K562 (cell line): ENCODE results near the gene RASSF1. TPM values are rescaled to one million over a fixed set of nuclear protein-coding genes. Genes with fewer than 3 reads are reported as not detected.

Source experiments
- CBFA2T3 ChIP-seq: fragments of 450-650 bp; IDR thresholded peaks from 2 replicates; pipeline ENCODE4 v1.6.1; 2017
- ELK1 ChIP-seq: sonication (generic); formaldehyde crosslinking; IDR thresholded peaks from 2 replicates; pipeline ENCODE4 v1.8.1; 2022; ENCODE audit warnings: missing genetic modification reagents
- ETS1 ChIP-seq: conservative IDR thresholded peaks from 2 replicates; pipeline ENCODE4 v1.6.1; 2011; ENCODE audit warnings: low read depth, mild to moderate bottlenecking, low read length; ENCODE audit not compliant: control insufficient read depth
- FOXP4 ChIP-seq: sonication (generic); formaldehyde crosslinking; IDR thresholded peaks from 2 replicates; pipeline ENCODE4 v1.8.0; 2022; ENCODE audit warnings: mild to moderate bottlenecking, missing genetic modification reagents, borderline replicate concordance
- HNRNPL ChIP-seq: fragments of 200-400 bp; formaldehyde crosslinking; IDR thresholded peaks from 2 replicates; pipeline ENCODE4 v1.6.1; 2017; ENCODE audit warnings: low read depth, mild to moderate bottlenecking, low read length
- ILK ChIP-seq: fragments of 450-650 bp; IDR thresholded peaks from 2 replicates; pipeline ENCODE4 v1.6.1; 2016; ENCODE audit warnings: missing genetic modification characterization, low read depth, mild to moderate bottlenecking, missing compliant biosample characterization, moderate library complexity, borderline replicate concordance
- KAT8 ChIP-seq: fragments of 450-650 bp; IDR thresholded peaks from 2 replicates; pipeline ENCODE4 v1.6.1; 2016; ENCODE audit warnings: low read depth, mild to moderate bottlenecking
- KLF13 ChIP-seq: fragments of 450-650 bp; IDR thresholded peaks from 2 replicates; pipeline ENCODE4 v1.6.1; 2016; ENCODE audit warnings: missing genetic modification characterization, low read depth, mild to moderate bottlenecking, missing compliant biosample characterization, moderate library complexity, borderline replicate concordance
- MAX ChIP-seq: sonication (generic); formaldehyde crosslinking; IDR thresholded peaks from 2 replicates; pipeline ENCODE4 v1.9.0; 2022; ENCODE audit warnings: mild to moderate bottlenecking, missing genetic modification reagents
- NFIC ChIP-seq: fragments of 450-650 bp; IDR thresholded peaks from 2 replicates; pipeline ENCODE4 v1.6.1; 2017; ENCODE audit warnings: mild to moderate bottlenecking, inconsistent platforms
- RBM14 ChIP-seq: fragments of 200-400 bp; formaldehyde crosslinking; IDR thresholded peaks from 2 replicates; pipeline ENCODE4 v1.6.1; 2018; ENCODE audit warnings: low read depth, mild to moderate bottlenecking, low read length, moderate library complexity, borderline replicate concordance; ENCODE audit not compliant: insufficient read depth
- SAFB2 ChIP-seq: fragments of 200-400 bp; formaldehyde crosslinking; IDR thresholded peaks from 2 replicates; pipeline ENCODE4 v1.6.1; 2018; ENCODE audit warnings: borderline replicate concordance, low read length, low read depth, moderate library complexity; ENCODE audit not compliant: severe bottlenecking
- SIN3A ChIP-seq, 2 experiments: fragments of 150-350 bp in 1 of 2; IDR thresholded peaks; 2 replicates each; pipeline ENCODE4 v1.6.1; 2011 to 2016; ENCODE audit warnings: borderline replicate concordance in 2 of 2, low read depth in 2 of 2, low read length in 2 of 2, mild to moderate bottlenecking in 2 of 2, moderate library complexity in 2 of 2; ENCODE audit not compliant: control insufficient read depth in 1 of 2
- SMC3 ChIP-seq: conservative IDR thresholded peaks from 2 replicates; pipeline ENCODE4 v1.6.1; 2011; ENCODE audit warnings: low read depth, low read length, improper control_type of control experiment; ENCODE audit not compliant: insufficient read depth
- TAF9B ChIP-seq: fragments of 450-650 bp; IDR thresholded peaks from 2 replicates; pipeline ENCODE4 v1.6.1; 2018; ENCODE audit warnings: mild to moderate bottlenecking; ENCODE audit not compliant: partially characterized antibody
- ZNF707 ChIP-seq: fragments of 250-450 bp; sonication (Bioruptor Pico); conservative IDR thresholded peaks from 2 replicates; pipeline ENCODE4 v1.8.0; 2022; ENCODE audit warnings: inconsistent platforms, mild to moderate bottlenecking, moderate library complexity
- polyA plus RNA-seq, 8 experiments: library from polyadenylated mRNA; depleted of rRNA in 4 of 8; stranded (reverse) in 5 of 8; unstranded in 3 of 8; fragments of >200 nt; fragmentation: Nextera tagmentation in 2 of 8; fragmentation: Illumina TruSeq in 1 of 8; extraction: Ambion mirVana in 2 of 8; extraction: Trizol in 1 of 8; gene quantifications; 2 replicates each; pipeline versions ENCODE4 v1.2.1 to v1.2.3, GENCODE V29; 2011 to 2014; ENCODE audit warnings: inconsistent platforms in 1 of 8, missing spikeins in 1 of 8
- total RNA-seq, 7 experiments: library from RNA; depleted of rRNA in 6 of 7; stranded (reverse); fragments of >200 nt in 6 of 7; fragmentation: Illumina TruSeq in 2 of 7; extraction: Trizol in 2 of 7; gene quantifications; 2 replicates each; pipeline versions ENCODE4 v1.2.1 to v1.2.3, GENCODE V29; 2011 to 2021; ENCODE audit warnings: low replicate concordance in 1 of 7
- TF ChIP-seq, protein P1 (sequence below): fragments of 250-450 bp; sonication (Bioruptor Pico); IDR thresholded peaks from 2 replicates; pipeline ENCODE4 v1.8.0; 2022; ENCODE audit warnings: inconsistent platforms, mild to moderate bottlenecking, moderate library complexity, borderline replicate concordance
- TF ChIP-seq, protein P2 (sequence below): fragments of 250-450 bp; sonication (Bioruptor Pico); IDR thresholded peaks from 2 replicates; pipeline ENCODE4 v1.8.0; 2021; ENCODE audit warnings: borderline replicate concordance, mild to moderate bottlenecking, moderate library complexity; ENCODE audit not compliant: poor library complexity, severe bottlenecking

The RASSF1 gene
- total and polyA plus RNA-seq, 9 of the 15 experiments (the other 6 are each of a cell fraction or from before 2014, with no cell fraction given) = 3.6 to 57.1 (median 24.6) TPM

DNA sequence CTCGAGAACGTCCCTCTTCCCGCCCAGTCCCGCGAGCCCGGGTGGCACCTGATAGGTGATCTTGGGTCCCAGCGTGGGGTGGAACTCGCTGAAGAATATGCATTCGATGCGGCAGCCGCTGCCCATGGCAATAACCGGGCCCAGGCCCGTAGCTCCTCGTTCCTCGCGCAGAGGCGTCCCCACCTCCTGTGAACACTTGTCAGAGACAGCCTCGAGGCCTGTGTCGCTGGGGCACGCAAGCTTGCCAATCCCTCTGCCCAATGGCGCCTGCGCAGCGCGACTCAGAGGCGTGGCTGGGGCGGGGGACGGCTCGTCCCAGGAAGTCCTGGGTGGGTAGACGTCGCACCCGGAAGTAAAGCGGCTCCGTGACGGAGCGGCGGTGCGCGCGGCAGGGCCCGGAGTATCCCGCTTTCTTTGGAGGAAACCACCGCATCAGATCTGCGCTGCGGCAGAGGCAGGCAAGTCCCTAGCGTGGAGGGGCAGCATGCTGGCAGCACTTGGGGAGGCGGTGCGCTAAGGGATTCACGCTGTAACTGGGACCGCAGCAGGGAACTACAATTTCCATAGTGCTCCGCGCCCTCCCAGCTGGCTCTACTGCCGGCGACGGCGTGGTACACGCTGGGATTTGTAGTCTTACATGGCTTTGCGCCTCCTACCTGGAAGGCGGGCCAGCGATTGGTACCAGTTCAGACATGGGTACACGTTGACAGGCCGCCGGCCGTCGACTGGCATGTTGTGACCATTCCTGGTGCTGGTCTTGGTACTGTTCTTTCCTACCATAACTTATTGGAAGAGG is 10.1 kb upstream of the RASSF1 start, which contains the start of the genes CYB561D2 and NPRL2 (continued):
- TF ChIP-seq ILK (tag) = no peak
- TF ChIP-seq MAX (CRISPR knock-in tag) = peak; percentile 77
- peak; percentile 70 to 87; a peak in 2 of 4 replicates for TF ChIP-seq SIN3A (IDR thresholded peaks at IDR 0.05; ENCODE audit: borderline replicate concordance in 2 of 2, control insufficient read depth in 1 of 2, low read depth in 2 of 2, low read length in 2 of 2)
- no peak for TF ChIP-seq ELK1 (CRISPR knock-in tag)
- TF ChIP-seq SMC3 = no peak
- no peak for TF ChIP-seq RBM14
- no peak for TF ChIP-seq SAFB2
- TF ChIP-seq KAT8 = no peak
- TF ChIP-seq ETS1 = peak; percentile 99
- no peak for TF ChIP-seq FOXP4
- TF ChIP-seq, protein P1, sequence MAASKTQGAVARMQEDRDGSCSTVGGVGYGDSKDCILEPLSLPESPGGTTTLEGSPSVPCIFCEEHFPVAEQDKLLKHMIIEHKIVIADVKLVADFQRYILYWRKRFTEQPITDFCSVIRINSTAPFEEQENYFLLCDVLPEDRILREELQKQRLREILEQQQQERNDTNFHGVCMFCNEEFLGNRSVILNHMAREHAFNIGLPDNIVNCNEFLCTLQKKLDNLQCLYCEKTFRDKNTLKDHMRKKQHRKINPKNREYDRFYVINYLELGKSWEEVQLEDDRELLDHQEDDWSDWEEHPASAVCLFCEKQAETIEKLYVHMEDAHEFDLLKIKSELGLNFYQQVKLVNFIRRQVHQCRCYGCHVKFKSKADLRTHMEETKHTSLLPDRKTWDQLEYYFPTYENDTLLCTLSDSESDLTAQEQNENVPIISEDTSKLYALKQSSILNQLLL = no peak
- TF ChIP-seq HNRNPL = peak; percentile 55; the same call in 1 of the 2 replicates
- TF ChIP-seq CBFA2T3 = no peak
- no peak for TF ChIP-seq KLF13 (tag)
- no peak for TF ChIP-seq TAF9B
- TF ChIP-seq ZNF707 (CRISPR knock-in tag) = no peak
- TF ChIP-seq, protein P2, sequence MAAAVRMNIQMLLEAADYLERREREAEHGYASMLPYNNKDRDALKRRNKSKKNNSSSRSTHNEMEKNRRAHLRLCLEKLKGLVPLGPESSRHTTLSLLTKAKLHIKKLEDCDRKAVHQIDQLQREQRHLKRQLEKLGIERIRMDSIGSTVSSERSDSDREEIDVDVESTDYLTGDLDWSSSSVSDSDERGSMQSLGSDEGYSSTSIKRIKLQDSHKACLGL (CRISPR knock-in tag) = no peak
- TF ChIP-seq NFIC = no peak
